ENCODE data around the gene TACC3.

DNA sequence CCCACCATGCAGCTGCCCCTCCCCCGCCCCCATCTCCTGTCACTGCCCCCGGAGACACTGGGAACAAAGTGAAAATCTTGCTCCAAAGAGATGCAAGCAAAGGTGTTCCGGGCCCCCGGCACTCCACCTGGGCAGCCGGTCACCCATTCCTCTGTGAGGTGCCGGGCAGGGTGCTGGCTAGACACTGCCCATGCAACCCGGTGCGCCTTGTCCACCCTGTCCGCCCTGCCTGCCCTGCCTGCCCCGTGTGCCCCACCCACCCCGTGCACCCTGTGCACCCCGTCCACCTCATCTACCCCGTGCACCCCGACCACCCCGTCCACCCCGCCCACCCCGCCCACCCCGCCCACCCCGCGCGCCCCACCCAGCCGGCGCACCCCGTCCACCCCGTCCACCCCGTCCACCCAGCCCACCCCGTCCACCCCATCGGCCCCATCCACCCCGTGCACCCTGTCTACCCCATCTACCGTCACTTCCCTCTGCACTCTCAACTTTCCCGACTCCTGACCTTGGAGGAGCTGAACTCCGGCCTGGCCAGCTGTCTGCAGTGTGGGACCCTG is 39.9 kb downstream of the TACC3 start:
- TF ChIP-seq CTCF (IDR thresholded peaks at IDR 0.05) = no peak
- TF ChIP-seq ZFX (IDR thresholded peaks at IDR 0.05; ENCODE audit: borderline replicate concordance) = no peak

Measured in 22Rv1 (cell line).